ENCODE data around the gene CABP4. TPM values are rescaled to one million over a fixed set of nuclear protein-coding genes. Genes with fewer than 3 reads are reported as not detected.

The CABP4 gene
- total and polyA plus RNA-seq, 10 of the 15 experiments (the other 5 are each of a cell fraction or from before 2014, with no cell fraction given) = 0.04 to 0.41 (median 0.14) TPM; not detected in 2

- TF ChIP-seq RELA (IDR thresholded peaks at IDR 0.05; ENCODE audit: borderline replicate concordance, partially characterized antibody) (no peak), CEBPB (IDR thresholded peaks at IDR 0.05; ENCODE audit: borderline replicate concordance in 1 of 2, low read depth in 2 of 2, low read length in 2 of 2) (no peak), JUNB (IDR thresholded peaks at IDR 0.05) (no peak), SREBF1 (IDR thresholded peaks at IDR 0.05; ENCODE audit: low read length) (no peak)
Observed at GRCh38 chr11:67506426-67507051, 51.4 kb downstream of the CABP4 start (continued).

- intact Hi-C loops (cut with micrococcal nuclease; ENCODE audit: unreplicated experiment) = loop anchor here (2.0 to 5.0 kb wide), 5 partner anchors 21 to 151 kb away; partner anchors contain the start of gene PTPRCAP
- ChIA-PET RAD21 (ENCODE audit: unreplicated experiment) (interaction anchor here (1.1 to 1.2 kb wide), 5 partner anchors 39 to 152 kb away, joined by 3 to 5 read pairs (median 4); partner anchors contain the start of genes PPP1CA, RAD9A and TBC1D10C), SMC1A (ENCODE audit: uncharacterized antibody, unreplicated experiment) (interaction anchor here (0.8 to 4.3 kb wide), 2 partner anchors 21 to 106 kb away, joined by 4 to 23 read pairs; partner anchors contain the start of gene PPP1CA), CTCF (interaction anchor here (0.5 to 1.5 kb wide), 5 partner anchors 70 to 123 kb away, joined by 3 to 7 read pairs (median 3); partner anchors contain the start of genes PPP1CA, PTPRCAP and RAD9A), POLR2A (interaction anchor here (1.2 kb wide), 1 partner anchor 70 kb away, joined by 4 read pairs; the partner anchor contains the start of gene PTPRCAP)
- Histone ChIP-seq H3K4me2 (ENCODE audit: control insufficient read depth, insufficient read depth) (peak overlapping the region; percentile 99), H3K4me3 (peak overlapping the region; percentile 82), H3K36me3 (ENCODE audit: control insufficient read depth in 2 of 2, insufficient read depth in 2 of 2, low read length in 1 of 2) (no peaks in the 10 kb centered on the region; a peak in 1 of 4 replicates), H3K9ac (ENCODE audit: control insufficient read depth, insufficient read depth, low read length) (peak overlapping the region; percentile 60), H4K20me1 (ENCODE audit: control insufficient read depth, insufficient read depth) (no peaks in the 10 kb centered on the region), H2AFZ (ENCODE audit: control insufficient read depth, low read depth, low read length) (peak overlapping the region; percentile 90), H3K4me1 (ENCODE audit: control insufficient read depth, insufficient read depth, low read length) (peaks cover 27% of the 10 kb centered on the region), H3K9me3 (replicated peaks; ENCODE audit: control insufficient read depth, insufficient read depth, low read length) (no peaks in the 10 kb centered on the region), H3K27me3 (replicated peaks in 1 of 2; ENCODE audit: control insufficient read depth in 2 of 2, insufficient read depth in 2 of 2, low read length in 1 of 2) (no peaks in the 10 kb centered on the region; a peak in 1 of 4 replicates), H3K27ac (ENCODE audit: control insufficient read depth, insufficient read depth) (peak overlapping the region; percentile 74), H3K79me2 (ENCODE audit: control insufficient read depth, insufficient read depth, low read length) (peaks cover 32% of the 10 kb centered on the region)
- BruUV-seq (replicated peaks) = no TSS peak
- DNase-seq (ENCODE audit: low read depth, low spot score) (no peak), FAIRE-seq (no peak), ATAC-seq (no peak)
- in situ Hi-C loops (cut with MboI) = no loop called here
- 7% methylated on average over 33 of the region's 33 CpGs for WGBS (ENCODE audit: insufficient coverage, insufficient replicate concordance, low lambda C conversion rate, missing lambda C conversion rate)
- no peak for TF ChIP-seq ZNF274 (IDR thresholded peaks at IDR 0.05; ENCODE audit: insufficient read depth, insufficient read length)
- TF ChIP-seq ZBTB4 (CRISPR knock-in tag; IDR thresholded peaks at IDR 0.05) = peak; percentile 25; the same call in 1 of the 2 replicates
- TF ChIP-seq SMAD5 (IDR thresholded peaks at IDR 0.05; ENCODE audit: low read depth) = no peak
- no peak for TF ChIP-seq SIX5 (IDR thresholded peaks at IDR 0.05; ENCODE audit: low read depth, low read length, severe bottlenecking)
- no peak for TF ChIP-seq PAX8 (IDR thresholded peaks at IDR 0.05)
- no peak for TF ChIP-seq IRF3 (IDR thresholded peaks at IDR 0.05)
- 0 out of 2 replicates have a peak, but pooled peaks have one; percentile 4 for TF ChIP-seq NR2F1 (conservative IDR thresholded peaks at IDR 0.05)
Observed at GRCh38 chr11:67507242-67507863, 52.2 kb downstream of the CABP4 start.

All from GM12878 (cell line).